SK-N-SH (cell line): ENCODE measurements around the gene NR2C2. TPM values are rescaled to one million over a fixed set of nuclear protein-coding genes. Genes with fewer than 3 reads are reported as not detected.

Experiments used
- CTCF ChIA-PET: fragments of 300-600, 350-600 bp; formaldehyde crosslinking; extraction: SDS; loops from one replicate; lab custom pipeline; 2021; lab: Yijun Ruan, JAX
- POLR2A ChIA-PET: fragments of 350-600 bp; sonication (Branson Sonifier 250); formaldehyde crosslinking; extraction: SDS; loops from one replicate; lab custom pipeline; 2020; ENCODE audit warnings: antibody characterized with exemption, inconsistent platforms; lab: Yijun Ruan, JAX
- DNase-seq: peaks from one replicate; pipeline ENCODE4 v3.0.0; 2012
- H2AFZ ChIP-seq: fragments of 200-600 bp; sonication (generic); 2 replicates; pipeline ENCODE4 v1.8.1; 2016; ENCODE audit warnings: antibody characterized with exemption, mild to moderate bottlenecking, low read depth
- H3F3A ChIP-seq: fragments of 200-600 bp; sonication (generic); replicated peaks from 2 replicates; pipeline ENCODE3; 2016; ENCODE audit warnings: antibody characterized with exemption, mild to moderate bottlenecking; ENCODE audit not compliant: insufficient read depth
- H3K27ac ChIP-seq, 2 experiments: fragments of 200-500 bp in 1 of 2; fragments of 200-600 bp in 1 of 2; sonication (Bioruptor generic) in 1 of 2; sonication (generic), shearing (Covaris generic) in 1 of 2; 2 replicates each; pipeline versions ENCODE4 v1.5.1 to v1.6.1; 2014 to 2016; ENCODE audit warnings: low read depth in 2 of 2, inconsistent platforms in 1 of 2, low read length in 1 of 2, mild to moderate bottlenecking in 1 of 2, mixed read lengths in 1 of 2
- H3K27me3 ChIP-seq: fragments of 200-600 bp; sonication (generic), shearing (Covaris generic); 2 replicates; pipeline ENCODE4 v1.6.1; 2016; ENCODE audit warnings: mixed run types; ENCODE audit not compliant: insufficient read depth
- H3K36me3 ChIP-seq, 2 experiments: fragments of 200-500 bp in 1 of 2; fragments of 200-600 bp in 1 of 2; sonication (Bioruptor generic) in 1 of 2; sonication (generic) in 1 of 2; replicated peaks in 1 of 2; 2 replicates each; pipeline versions ENCODE3 to v1.5.1; 2014 to 2016; ENCODE audit warnings: low read length in 1 of 2, mild to moderate bottlenecking in 1 of 2; ENCODE audit not compliant: insufficient read depth in 2 of 2, control insufficient read depth in 1 of 2
- H3K4me1 ChIP-seq, 2 experiments: fragments of 200-500 bp in 1 of 2; fragments of 200-600 bp in 1 of 2; sonication (Bioruptor generic) in 1 of 2; sonication (generic), shearing (Covaris generic) in 1 of 2; 2 replicates each; pipeline versions ENCODE4 v1.5.1 to v1.6.1; 2014 to 2016; ENCODE audit warnings: low read depth in 1 of 2, low read length in 1 of 2, mixed run types in 1 of 2; ENCODE audit not compliant: insufficient read depth in 2 of 2, control insufficient read depth in 1 of 2
- H3K4me2 ChIP-seq: fragments of 200-600 bp; sonication (generic), shearing (Covaris generic); 2 replicates; pipeline ENCODE4 v1.6.1; 2017; ENCODE audit warnings: mixed run types
- H3K4me3 ChIP-seq, 2 experiments: fragments of 200-500 bp in 1 of 2; fragments of 200-600 bp in 1 of 2; sonication (Bioruptor generic) in 1 of 2; sonication (generic), shearing (Covaris generic) in 1 of 2; 2 replicates each; pipeline versions ENCODE4 v1.5.1 to v1.8.1; 2014 to 2016; ENCODE audit warnings: low read depth in 2 of 2, inconsistent platforms in 1 of 2, low read length in 1 of 2, mild to moderate bottlenecking in 1 of 2, mixed read lengths in 1 of 2, moderate library complexity in 1 of 2
- H3K79me2 ChIP-seq: fragments of 200-600 bp; sonication (generic); 2 replicates; pipeline ENCODE4 v1.8.1; 2017; ENCODE audit warnings: mild to moderate bottlenecking; ENCODE audit not compliant: insufficient read depth
- H3K9ac ChIP-seq: fragments of 200-600 bp; sonication (generic); 2 replicates; pipeline ENCODE4 v1.6.1; 2017; ENCODE audit warnings: mixed run types
- H3K9me2 ChIP-seq: fragments of 200-600 bp; sonication (generic); 2 replicates; pipeline ENCODE4 v1.6.1; 2017; ENCODE audit warnings: mixed run types
- H3K9me3 ChIP-seq: fragments of 200-600 bp; sonication (generic); 2 replicates; pipeline ENCODE4 v1.6.1; 2017; ENCODE audit warnings: mixed run types, mild to moderate bottlenecking, moderate library complexity
- H4K20me1 ChIP-seq: fragments of 200-600 bp; sonication (generic); 2 replicates; pipeline ENCODE4 v1.6.1; 2017; ENCODE audit warnings: mild to moderate bottlenecking, mixed run types; ENCODE audit not compliant: insufficient read depth
- CHD2 ChIP-seq: fragments of 150-350 bp; IDR thresholded peaks from 2 replicates; pipeline ENCODE4 v1.6.1; 2018; ENCODE audit warnings: low read length; ENCODE audit not compliant: partially characterized antibody
- ELF1 ChIP-seq: IDR thresholded peaks from 2 replicates; pipeline ENCODE4 v1.4.0; 2012
- EP300 ChIP-seq, 2 experiments: IDR thresholded peaks; 2 replicates each; pipeline versions ENCODE4 v1.4.0 to v1.6.1; 2012; ENCODE audit warnings: borderline replicate concordance in 1 of 2, low read depth in 1 of 2, low read length in 1 of 2
- EZH2phosphoT487 ChIP-seq: fragments of 200-600 bp; sonication (generic); IDR thresholded peaks from 2 replicates; pipeline ENCODE4 v1.6.1; 2017; ENCODE audit warnings: low read depth, mixed run types, mild to moderate bottlenecking, antibody characterized with exemption, moderate library complexity, borderline replicate concordance
- FOSL2 ChIP-seq: IDR thresholded peaks from 2 replicates; pipeline ENCODE4 v1.4.0; 2012; ENCODE audit warnings: low read depth, mild to moderate bottlenecking, moderate library complexity, borderline replicate concordance
- FOXJ3 ChIP-seq: sonication (generic); formaldehyde crosslinking; IDR thresholded peaks from 2 replicates; pipeline ENCODE4 v1.5.1; 2020; ENCODE audit warnings: mild to moderate bottlenecking, missing genetic modification reagents
- MEF2A ChIP-seq: IDR thresholded peaks from 2 replicates; pipeline ENCODE4 v1.4.0; 2012; ENCODE audit warnings: low read depth, borderline replicate concordance
- NRF1 ChIP-seq: IDR thresholded peaks from 2 replicates; pipeline ENCODE4 v1.6.1; 2012; ENCODE audit warnings: low read depth, mild to moderate bottlenecking, low read length
- RAD21 ChIP-seq: IDR thresholded peaks from 2 replicates; pipeline ENCODE4 v1.6.1; 2012; ENCODE audit warnings: mild to moderate bottlenecking, low read length
- RFX5 ChIP-seq: IDR thresholded peaks from 2 replicates; pipeline ENCODE4 v1.6.1; 2012; ENCODE audit warnings: mild to moderate bottlenecking, improper control_type of control experiment, low read length
- RXRA ChIP-seq: IDR thresholded peaks from 2 replicates; pipeline ENCODE4 v1.4.0; 2012; ENCODE audit warnings: low read depth, mild to moderate bottlenecking, borderline replicate concordance
- SMC3 ChIP-seq: IDR thresholded peaks from 2 replicates; pipeline ENCODE4 v1.6.1; 2012; ENCODE audit warnings: low read depth, low read length, improper control_type of control experiment
- TCF12 ChIP-seq: IDR thresholded peaks from 2 replicates; pipeline ENCODE4 v1.4.0; 2012
- TEAD4 ChIP-seq: IDR thresholded peaks from 2 replicates; pipeline ENCODE4 v1.4.0; 2012; ENCODE audit warnings: mild to moderate bottlenecking, borderline replicate concordance; ENCODE audit not compliant: insufficient read depth
- YY1 ChIP-seq: IDR thresholded peaks from 2 replicates; pipeline ENCODE4 v1.4.0; 2012; ENCODE audit warnings: low read depth, mild to moderate bottlenecking
- WGBS: methylation state at CpG from one replicate; pipeline ENCODE4 v1.1.6; 2017; ENCODE audit warnings: low lambda C conversion rate; 5-methylcytosine and 5-hydroxymethylcytosine counted together
- polyA plus RNA-seq, 3 experiments: library from polyadenylated mRNA; depleted of rRNA; stranded (reverse); fragments of >200 nt; gene quantifications; 2 replicates each; pipeline ENCODE4 v1.2.3, GENCODE V29; 2012
- TF ChIP-seq, protein P1 (sequence below): IDR thresholded peaks from 2 replicates; pipeline ENCODE4 v1.4.0; 2012; ENCODE audit warnings: low read depth, borderline replicate concordance
- TF ChIP-seq, protein P2 (sequence below): IDR thresholded peaks from 2 replicates; pipeline ENCODE4; 2012
- TF ChIP-seq, protein P3 (sequence below): fragments of 150-350 bp; IDR thresholded peaks from 2 replicates; pipeline ENCODE4 v1.6.1; 2017; ENCODE audit warnings: antibody characterized with exemption, low read length, low read depth, borderline replicate concordance
- TF ChIP-seq, protein P4 (sequence below): IDR thresholded peaks from 2 replicates; pipeline ENCODE4 v1.4.0; 2012; ENCODE audit warnings: low read depth
- TF ChIP-seq, protein P5 (sequence below): IDR thresholded peaks from 2 replicates; pipeline ENCODE4 v1.6.1; 2012; ENCODE audit warnings: mild to moderate bottlenecking, low read depth, low read length, moderate library complexity

NR2C2 gene
- polyA plus RNA-seq, 1 of the 3 experiments (the other 2 are of a cell fraction): 13.1 TPM

DNA sequence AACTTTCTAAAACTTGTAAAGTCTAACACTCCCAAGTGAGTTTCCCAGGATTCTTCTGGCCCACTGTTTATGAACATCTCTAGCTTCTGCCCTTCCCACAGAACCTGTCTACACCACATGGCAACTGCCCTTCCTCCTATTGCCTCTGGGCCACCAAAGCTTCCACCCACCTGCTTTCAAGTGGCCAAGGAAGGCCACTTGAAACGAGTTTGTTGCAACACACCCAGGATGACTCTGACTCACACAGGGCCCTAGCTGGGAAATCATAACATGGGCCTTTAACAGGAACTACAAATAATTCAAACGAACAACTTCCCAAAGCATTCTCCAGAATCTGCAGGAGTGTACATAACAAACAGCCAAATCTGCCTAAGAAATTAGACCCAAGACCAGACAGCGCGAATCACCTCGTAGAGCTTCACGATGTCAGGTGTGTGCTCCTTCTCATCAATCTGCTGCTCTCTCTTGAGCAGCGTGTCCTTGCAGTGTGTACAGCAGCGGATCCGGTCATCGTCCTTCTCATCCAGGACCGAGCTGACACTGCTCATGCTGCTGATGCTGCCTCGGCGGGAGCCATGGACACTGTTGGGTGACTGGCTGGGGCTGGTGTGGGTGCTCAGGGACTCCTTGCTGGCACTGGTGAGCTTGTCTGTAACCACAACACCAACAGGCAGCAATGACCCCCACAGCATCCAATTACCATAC lies 134.7 kb downstream of the NR2C2 start:
- TF ChIP-seq TEAD4 (no peak), TCF12 (no peak), FOSL2 (no peak), SMC3 (no peak), EZH2phosphoT487 (no peak), RFX5 (no peak), ELF1 (no peak), MEF2A (no peak), EP300 (IDR thresholded peaks at IDR 0.05; ENCODE audit: borderline replicate concordance in 1 of 2, low read depth in 1 of 2, low read length in 1 of 2) (no peak)
- TF ChIP-seq, protein P1, sequence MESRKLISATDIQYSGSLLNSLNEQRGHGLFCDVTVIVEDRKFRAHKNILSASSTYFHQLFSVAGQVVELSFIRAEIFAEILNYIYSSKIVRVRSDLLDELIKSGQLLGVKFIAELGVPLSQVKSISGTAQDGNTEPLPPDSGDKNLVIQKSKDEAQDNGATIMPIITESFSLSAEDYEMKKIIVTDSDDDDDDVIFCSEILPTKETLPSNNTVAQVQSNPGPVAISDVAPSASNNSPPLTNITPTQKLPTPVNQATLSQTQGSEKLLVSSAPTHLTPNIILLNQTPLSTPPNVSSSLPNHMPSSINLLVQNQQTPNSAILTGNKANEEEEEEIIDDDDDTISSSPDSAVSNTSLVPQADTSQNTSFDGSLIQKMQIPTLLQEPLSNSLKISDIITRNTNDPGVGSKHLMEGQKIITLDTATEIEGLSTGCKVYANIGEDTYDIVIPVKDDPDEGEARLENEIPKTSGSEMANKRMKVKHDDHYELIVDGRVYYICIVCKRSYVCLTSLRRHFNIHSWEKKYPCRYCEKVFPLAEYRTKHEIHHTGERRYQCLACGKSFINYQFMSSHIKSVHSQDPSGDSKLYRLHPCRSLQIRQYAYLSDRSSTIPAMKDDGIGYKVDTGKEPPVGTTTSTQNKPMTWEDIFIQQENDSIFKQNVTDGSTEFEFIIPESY: no peak
- TF ChIP-seq, protein P2, sequence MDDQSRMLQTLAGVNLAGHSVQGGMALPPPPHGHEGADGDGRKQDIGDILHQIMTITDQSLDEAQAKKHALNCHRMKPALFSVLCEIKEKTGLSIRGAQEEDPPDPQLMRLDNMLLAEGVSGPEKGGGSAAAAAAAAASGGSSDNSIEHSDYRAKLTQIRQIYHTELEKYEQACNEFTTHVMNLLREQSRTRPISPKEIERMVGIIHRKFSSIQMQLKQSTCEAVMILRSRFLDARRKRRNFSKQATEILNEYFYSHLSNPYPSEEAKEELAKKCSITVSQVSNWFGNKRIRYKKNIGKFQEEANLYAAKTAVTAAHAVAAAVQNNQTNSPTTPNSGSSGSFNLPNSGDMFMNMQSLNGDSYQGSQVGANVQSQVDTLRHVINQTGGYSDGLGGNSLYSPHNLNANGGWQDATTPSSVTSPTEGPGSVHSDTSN: no peak
- TF ChIP-seq, protein P3, sequence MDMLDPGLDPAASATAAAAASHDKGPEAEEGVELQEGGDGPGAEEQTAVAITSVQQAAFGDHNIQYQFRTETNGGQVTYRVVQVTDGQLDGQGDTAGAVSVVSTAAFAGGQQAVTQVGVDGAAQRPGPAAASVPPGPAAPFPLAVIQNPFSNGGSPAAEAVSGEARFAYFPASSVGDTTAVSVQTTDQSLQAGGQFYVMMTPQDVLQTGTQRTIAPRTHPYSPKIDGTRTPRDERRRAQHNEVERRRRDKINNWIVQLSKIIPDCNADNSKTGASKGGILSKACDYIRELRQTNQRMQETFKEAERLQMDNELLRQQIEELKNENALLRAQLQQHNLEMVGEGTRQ: no peak
- Histone ChIP-seq H3K4me3 (no peak overlapping the region), H3K27me3 (no peaks in the 10 kb centered on the region), H3K27ac (no peak overlapping the region), H4K20me1 (no peaks in the 10 kb centered on the region), H3K9ac (no peak overlapping the region), H3F3A (no peaks in the 10 kb centered on the region), H3K9me3 (no peaks in the 10 kb centered on the region), H2AFZ (no peak overlapping the region), H3K9me2 (no peaks in the 10 kb centered on the region), H3K4me1 (no peaks in the 10 kb centered on the region), H3K4me2 (no peak overlapping the region), H3K79me2 (no peaks in the 10 kb centered on the region), H3K36me3 (peaks cover 64 to 79% of the 10 kb centered on the region in 2 experiments)
- POLR2A ChIA-PET: no interaction called here
- CTCF ChIA-PET: interaction anchor here (0.5 to 1.5 kb wide), 3 partner anchors 13 to 842 kb away, joined by 3 to 4 read pairs (median 3); no protein-coding TSS in a partner anchor
- WGBS: 95% methylated on average over 11 of the region's 13 CpGs
- DNase-seq: no peak

DNA sequence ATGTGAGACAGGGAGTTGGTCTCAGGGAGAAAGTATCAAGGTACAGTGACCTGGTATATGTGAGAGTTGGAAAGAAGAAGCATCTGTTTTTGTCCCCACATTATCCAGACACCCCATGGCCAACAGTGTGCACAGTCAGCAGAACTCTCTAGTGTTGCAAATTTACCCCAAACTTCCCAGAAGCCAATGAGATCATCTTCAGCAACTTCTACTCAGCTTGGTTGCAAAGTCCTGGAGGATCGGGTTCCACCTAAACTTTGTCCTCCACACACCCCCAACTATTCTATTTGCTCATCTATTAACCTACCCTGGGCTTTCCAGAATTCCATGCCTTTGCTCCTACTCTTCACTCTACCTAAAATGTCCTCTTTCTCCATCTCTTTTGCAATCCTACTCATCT lies 135.9 kb downstream of the NR2C2 start:
- peaks cover 66 to 68% of the 10 kb centered on the region in 2 experiments for H3K36me3 ChIP-seq
- no peak overlapping the region for H3K4me2 ChIP-seq
- ChIA-PET CTCF (interaction anchor here (1.5 kb wide), 1 partner anchor 25 kb away, joined by 4 read pairs; no protein-coding TSS in a partner anchor), POLR2A (no interaction called here)
- H3K4me1 ChIP-seq: no peaks in the 10 kb centered on the region
- H3K27ac ChIP-seq: no peak overlapping the region
- 91% methylated on average over 1 of the region's 1 CpG for WGBS
- no peak for DNase-seq
- no peaks in the 10 kb centered on the region for H4K20me1 ChIP-seq
- H3K79me2 ChIP-seq: no peaks in the 10 kb centered on the region
- H3K9ac ChIP-seq: no peak overlapping the region
- no peak overlapping the region for H2AFZ ChIP-seq
- H3K9me3 ChIP-seq: no peaks in the 10 kb centered on the region
- H3K27me3 ChIP-seq: no peaks in the 10 kb centered on the region
- no peaks in the 10 kb centered on the region for H3F3A ChIP-seq
- no peak overlapping the region for H3K4me3 ChIP-seq
- no peaks in the 10 kb centered on the region for H3K9me2 ChIP-seq
- no peak for TF ChIP-seq FOXJ3 (CRISPR knock-in tag)
- TF ChIP-seq ELF1: no peak
- no peak for TF ChIP-seq RAD21
- no peak for TF ChIP-seq CHD2
- no peak for TF ChIP-seq YY1
- TF ChIP-seq RFX5: no peak
- no peak for TF ChIP-seq NRF1
- TF ChIP-seq EP300 (IDR thresholded peaks at IDR 0.05; ENCODE audit: borderline replicate concordance in 1 of 2, low read depth in 1 of 2, low read length in 1 of 2): no peak
- TF ChIP-seq, protein P4, sequence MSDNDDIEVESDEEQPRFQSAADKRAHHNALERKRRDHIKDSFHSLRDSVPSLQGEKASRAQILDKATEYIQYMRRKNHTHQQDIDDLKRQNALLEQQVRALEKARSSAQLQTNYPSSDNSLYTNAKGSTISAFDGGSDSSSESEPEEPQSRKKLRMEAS: no peak
- TF ChIP-seq, protein P5, sequence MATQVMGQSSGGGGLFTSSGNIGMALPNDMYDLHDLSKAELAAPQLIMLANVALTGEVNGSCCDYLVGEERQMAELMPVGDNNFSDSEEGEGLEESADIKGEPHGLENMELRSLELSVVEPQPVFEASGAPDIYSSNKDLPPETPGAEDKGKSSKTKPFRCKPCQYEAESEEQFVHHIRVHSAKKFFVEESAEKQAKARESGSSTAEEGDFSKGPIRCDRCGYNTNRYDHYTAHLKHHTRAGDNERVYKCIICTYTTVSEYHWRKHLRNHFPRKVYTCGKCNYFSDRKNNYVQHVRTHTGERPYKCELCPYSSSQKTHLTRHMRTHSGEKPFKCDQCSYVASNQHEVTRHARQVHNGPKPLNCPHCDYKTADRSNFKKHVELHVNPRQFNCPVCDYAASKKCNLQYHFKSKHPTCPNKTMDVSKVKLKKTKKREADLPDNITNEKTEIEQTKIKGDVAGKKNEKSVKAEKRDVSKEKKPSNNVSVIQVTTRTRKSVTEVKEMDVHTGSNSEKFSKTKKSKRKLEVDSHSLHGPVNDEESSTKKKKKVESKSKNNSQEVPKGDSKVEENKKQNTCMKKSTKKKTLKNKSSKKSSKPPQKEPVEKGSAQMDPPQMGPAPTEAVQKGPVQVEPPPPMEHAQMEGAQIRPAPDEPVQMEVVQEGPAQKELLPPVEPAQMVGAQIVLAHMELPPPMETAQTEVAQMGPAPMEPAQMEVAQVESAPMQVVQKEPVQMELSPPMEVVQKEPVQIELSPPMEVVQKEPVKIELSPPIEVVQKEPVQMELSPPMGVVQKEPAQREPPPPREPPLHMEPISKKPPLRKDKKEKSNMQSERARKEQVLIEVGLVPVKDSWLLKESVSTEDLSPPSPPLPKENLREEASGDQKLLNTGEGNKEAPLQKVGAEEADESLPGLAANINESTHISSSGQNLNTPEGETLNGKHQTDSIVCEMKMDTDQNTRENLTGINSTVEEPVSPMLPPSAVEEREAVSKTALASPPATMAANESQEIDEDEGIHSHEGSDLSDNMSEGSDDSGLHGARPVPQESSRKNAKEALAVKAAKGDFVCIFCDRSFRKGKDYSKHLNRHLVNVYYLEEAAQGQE: no peak
- no peak for TF ChIP-seq TEAD4
- no peak for TF ChIP-seq RXRA
